ENCODE results near the gene AFF3. TPM values are rescaled to one million over a fixed set of nuclear protein-coding genes. Genes with fewer than 3 reads are reported as not detected.

The AFF3 gene
- total and polyA plus RNA-seq, 2 of the 4 experiments (the other 2 are of a cell fraction) = 12.9 to 14.3 TPM

DNA sequence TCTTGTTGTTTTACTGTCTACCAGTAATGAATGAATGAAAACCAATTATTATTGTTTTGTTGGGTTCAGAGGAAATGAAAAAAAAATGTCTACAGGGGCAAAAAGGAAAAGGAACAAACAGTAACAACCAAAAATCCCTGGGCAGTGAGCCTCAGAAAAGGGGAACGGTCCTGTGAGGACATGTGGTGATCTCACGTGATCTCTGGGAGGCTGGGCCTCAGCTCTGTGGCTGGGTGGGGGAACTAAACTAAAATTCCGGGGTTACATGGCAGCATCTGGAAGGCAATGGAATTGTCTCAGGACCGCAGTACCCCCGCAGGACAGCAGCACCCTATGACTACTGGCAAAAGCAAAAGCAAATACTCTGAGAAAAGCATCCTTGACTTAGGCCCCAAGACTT is 80.1 kb downstream of the AFF3 start:
- Histone ChIP-seq H3K56ac (ENCODE audit: extremely low read depth, insufficient read depth, low read length) (no peak overlapping the region), H2AK5ac (ENCODE audit: low read depth, low read length) (no peak overlapping the region), H4K91ac (ENCODE audit: insufficient read depth, low read depth, low read length) (no peak overlapping the region), H3K4me3 (ENCODE audit: insufficient read depth, low read depth, low read length) (no peak overlapping the region), H2BK15ac (ENCODE audit: low read depth, low read length) (no peak overlapping the region), H3K9me3 (ENCODE audit: control insufficient read depth, insufficient read depth, low read length) (no peaks in the 10 kb centered on the region; the same call in none of the 2 replicates), H3K9me1 (ENCODE audit: insufficient read depth, low read length) (peaks cover 13% of the 10 kb centered on the region; the same call in 1 of the 2 replicates), H3K18ac (ENCODE audit: low read depth, low read length) (no peak overlapping the region), H2AFZ (replicated peaks; ENCODE audit: low read length, poor library complexity) (no peak overlapping the region), H3K4me2 (ENCODE audit: low read depth, low read length) (no peak overlapping the region), H3K27ac (ENCODE audit: insufficient read depth, low read length) (no peak overlapping the region), H2BK20ac (ENCODE audit: low read depth, low read length) (no peak overlapping the region), H4K20me1 (ENCODE audit: insufficient read depth, low read length) (no peaks in the 10 kb centered on the region), H3K36me3 (ENCODE audit: control insufficient read depth, insufficient read depth, low read length) (peaks cover 11% of the 10 kb centered on the region; the same call in 1 of the 2 replicates), H3K23ac (ENCODE audit: low read depth, low read length) (no peak overlapping the region), H3K4ac (ENCODE audit: low read depth, low read length) (no peak overlapping the region), H2BK5ac (ENCODE audit: low read depth, low read length, poor library complexity, severe bottlenecking) (no peak overlapping the region), H3K79me1 (ENCODE audit: low read depth in 1 of 2, low read length in 2 of 2) (peaks cover 35 to 51% of the 10 kb centered on the region in 2 experiments), H3K14ac (replicated peaks; ENCODE audit: low read depth, low read length) (no peak overlapping the region), H3K27me3 (ENCODE audit: control insufficient read depth, insufficient read depth, low read length) (no peaks in the 10 kb centered on the region), H3K9ac (ENCODE audit: low read depth, low read length) (no peak overlapping the region), H4K8ac (ENCODE audit: low read depth in 2 of 2, low read length in 2 of 2) (no peak overlapping the region), H4K5ac (ENCODE audit: low read depth, low read length) (no peak overlapping the region), H3K4me1 (ENCODE audit: control insufficient read depth, insufficient read depth, low read length) (peaks cover 8% of the 10 kb centered on the region), H2BK120ac (ENCODE audit: low read depth, low read length) (no peak overlapping the region), H2AK9ac (replicated peaks; ENCODE audit: low read depth, low read length, poor library complexity) (no peak overlapping the region)
- intact Hi-C loops (cut with micrococcal nuclease) (no loop called here), in situ Hi-C loops (cut with MboI; ENCODE audit: low sequenced_read_pairs) (no loop called here), dilution Hi-C loops (cut with HindIII; ENCODE audit: low sequenced_read_pairs, unreplicated experiment) (no loop called here)
- ChIA-PET POLR2A (ENCODE audit: unreplicated experiment) (no interaction called here), CTCF (no interaction called here)
- BruUV-seq (replicated peaks) = no TSS peak
- ATAC-seq (ENCODE audit: low read depth) (no peak), DNase-seq (no peak)
- no peak for TF ChIP-seq MXI1 (IDR thresholded peaks at IDR 0.05; ENCODE audit: borderline replicate concordance, low read depth, low read length)
- no peak for TF ChIP-seq CHD1 (IDR thresholded peaks at IDR 0.05; ENCODE audit: low read depth, low read length)
- no peak for TF ChIP-seq BHLHE40 (IDR thresholded peaks at IDR 0.05; ENCODE audit: low read depth, low read length)
- TF ChIP-seq RAD21 (IDR thresholded peaks at IDR 0.05; ENCODE audit: low read length) = no peak
- TF ChIP-seq, protein P1, sequence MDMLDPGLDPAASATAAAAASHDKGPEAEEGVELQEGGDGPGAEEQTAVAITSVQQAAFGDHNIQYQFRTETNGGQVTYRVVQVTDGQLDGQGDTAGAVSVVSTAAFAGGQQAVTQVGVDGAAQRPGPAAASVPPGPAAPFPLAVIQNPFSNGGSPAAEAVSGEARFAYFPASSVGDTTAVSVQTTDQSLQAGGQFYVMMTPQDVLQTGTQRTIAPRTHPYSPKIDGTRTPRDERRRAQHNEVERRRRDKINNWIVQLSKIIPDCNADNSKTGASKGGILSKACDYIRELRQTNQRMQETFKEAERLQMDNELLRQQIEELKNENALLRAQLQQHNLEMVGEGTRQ (IDR thresholded peaks at IDR 0.05; ENCODE audit: low read depth, low read length) = no peak
- no peak for TF ChIP-seq SMC3 (IDR thresholded peaks at IDR 0.05; ENCODE audit: low read depth, low read length)
- TF ChIP-seq CTCF (conservative IDR thresholded peaks at IDR 0.05; ENCODE audit: low read depth, low read length) = no peak
- TF ChIP-seq MAZ (IDR thresholded peaks at IDR 0.05; ENCODE audit: borderline replicate concordance, low read depth, low read length) = no peak
- no peak for TF ChIP-seq FOS (IDR thresholded peaks at IDR 0.05; ENCODE audit: low read depth, low read length)
- no peak for TF ChIP-seq MAFK (IDR thresholded peaks at IDR 0.05; ENCODE audit: low read depth, low read length)
- no peak for TF ChIP-seq RFX5 (IDR thresholded peaks at IDR 0.05; ENCODE audit: low read depth, low read length)
- no peak for TF ChIP-seq CEBPB (IDR thresholded peaks at IDR 0.05; ENCODE audit: low read depth, low read length)
- no peak for TF ChIP-seq RCOR1 (IDR thresholded peaks at IDR 0.05; ENCODE audit: insufficient replicate concordance, low read length)
- no peak for TF ChIP-seq NFE2L2 (IDR thresholded peaks at IDR 0.05; ENCODE audit: low read depth, low read length)
- no peak for TF ChIP-seq ELK1 (IDR thresholded peaks at IDR 0.05; ENCODE audit: borderline replicate concordance, low read depth, low read length)
- TF ChIP-seq POLR2A (IDR thresholded peaks at IDR 0.05; ENCODE audit: low read depth, low read length) = no peak
- WGBS, 2 experiments (ENCODE audit: extremely low coverage in 2 of 2, insufficient read length in 1 of 2) = 100% methylated on average over 1 of the region's 5 CpGs; no CpG with 5 or more reads in 1 of the 2 experiments

Measured in IMR-90 (cell line).